PC-3 (cell line): ENCODE data around the gene ZNF365. TPM values are rescaled to one million over a fixed set of nuclear protein-coding genes. Genes with fewer than 3 reads are reported as not detected.

Source experiments
- ATAC-seq: fragments of 200-7000 bp; cut with Tn5 transposase; 2 replicates; pipeline ENCODE4 v1.9.1; 2020; ENCODE audit warnings: mild to moderate bottlenecking, moderate library complexity
- BruUV-seq: library from RNA; stranded (reverse); fragments of 400-500 nt; replicated peaks from 2 replicates; lab custom pipeline; 2021; lab: Mats Ljungman, UMichigan
- CTCF ChIA-PET: fragments of 300-600 bp; sonication (Branson Sonifier 250); formaldehyde crosslinking; loops from one replicate; lab custom pipeline; 2022; ENCODE audit warnings: antibody characterized with exemption; lab: Charles Lee
- POLR2A ChIA-PET: fragments of 300-600 bp; sonication (Branson Sonifier 250); formaldehyde crosslinking; loops from one replicate; lab custom pipeline; 2022; ENCODE audit warnings: antibody characterized with exemption; ENCODE audit not compliant: unreplicated experiment; lab: Charles Lee
- DNase-seq: peaks from one replicate; pipeline ENCODE4 v3.0.0-alpha.2; 2015
- H2AFZ ChIP-seq: fragments of 300-600 bp; sonication (generic); 2 replicates; pipeline ENCODE4 v1.6.0; 2016; ENCODE audit warnings: antibody characterized with exemption, low read length
- H3F3A ChIP-seq: fragments of 300-600 bp; sonication (generic); one replicate; pipeline ENCODE4 v1.6.0; 2017; ENCODE audit warnings: antibody characterized with exemption, low read length, control low read depth, mild to moderate bottlenecking; ENCODE audit not compliant: unreplicated experiment
- H3K27ac ChIP-seq: fragments of 300-600 bp; sonication (generic); 2 replicates; pipeline ENCODE4 v1.5.1; 2016; ENCODE audit warnings: mild to moderate bottlenecking, low read length
- H3K27me3 ChIP-seq: fragments of 300-600 bp; sonication (generic); 2 replicates; pipeline ENCODE4 v1.6.1; 2016; ENCODE audit warnings: low read length, mixed read lengths
- H3K36me3 ChIP-seq: fragments of 300-600 bp; sonication (generic); 2 replicates; pipeline ENCODE4 v1.6.1; 2016; ENCODE audit warnings: low read depth, mixed run types, low read length, mixed read lengths
- H3K4me1 ChIP-seq: fragments of 300-600 bp; sonication (generic); 2 replicates; pipeline ENCODE4 v1.5.1; 2016; ENCODE audit warnings: low read length; ENCODE audit not compliant: insufficient read depth
- H3K4me2 ChIP-seq: fragments of 300-600 bp; sonication (generic); 2 replicates; pipeline ENCODE4 v1.6.0; 2016; ENCODE audit warnings: low read length
- H3K4me3 ChIP-seq: fragments of 300-600 bp; sonication (generic); 2 replicates; pipeline ENCODE4 v1.5.1; 2016; ENCODE audit warnings: mild to moderate bottlenecking, low read length, mixed read lengths
- H3K79me2 ChIP-seq: fragments of 300-600 bp; sonication (generic); 2 replicates; pipeline ENCODE4 v1.6.1; 2017; ENCODE audit warnings: low read length, mixed read lengths
- H3K9ac ChIP-seq: fragments of 300-600 bp; sonication (generic); 2 replicates; pipeline ENCODE4 v1.6.0; 2016; ENCODE audit warnings: mild to moderate bottlenecking, low read length
- H3K9me2 ChIP-seq: fragments of 300-600 bp; sonication (generic); replicated peaks from 2 replicates; pipeline ENCODE4 v1.6.1; 2016; ENCODE audit warnings: mixed run types, low read length, mixed read lengths
- H3K9me3 ChIP-seq: fragments of 300-600 bp; sonication (generic); 2 replicates; pipeline ENCODE4 v1.6.1; 2016; ENCODE audit warnings: low read length, mixed read lengths
- H4K20me1 ChIP-seq: fragments of 300-600 bp; sonication (generic); 2 replicates; pipeline ENCODE4 v1.6.1; 2016; ENCODE audit warnings: low read length, mixed read lengths
- EZH2 ChIP-seq: fragments of 300-600 bp; sonication (generic); IDR thresholded peaks from one replicate; pipeline ENCODE4 v1.6.1; 2017; ENCODE audit warnings: antibody characterized with exemption, mild to moderate bottlenecking, low read length; ENCODE audit not compliant: unreplicated experiment
- EZH2phosphoT487 ChIP-seq: fragments of 300-600 bp; sonication (generic); IDR thresholded peaks from 2 replicates; pipeline ENCODE4 v1.6.1; 2018; ENCODE audit warnings: mild to moderate bottlenecking, antibody characterized with exemption, low read length, borderline replicate concordance
- intact Hi-C: fragments of 100-400 bp; cut with micrococcal nuclease; formaldehyde crosslinking; loops from 2 replicates; pipeline ENCODE4 v1.9.0; 2023
- total RNA-seq: library from RNA; depleted of rRNA; stranded (reverse); fragments of >200 nt; gene quantifications from 2 replicates; pipeline ENCODE4 v1.2.3, GENCODE V29; 2014
- TF ChIP-seq, protein P1 (sequence below): fragments of 300-600 bp; sonication (generic); conservative IDR thresholded peaks from 2 replicates; pipeline ENCODE4 v1.5.1; 2017; ENCODE audit warnings: antibody characterized with exemption, low read depth, mild to moderate bottlenecking, low read length

ZNF365 gene
- total RNA-seq, 1 experiment from 2014 or later = 20.2 TPM

GRCh38 chr10:62394556-62395018 lies 20.4 kb downstream of the ZNF365 start:
- H3K79me2 ChIP-seq = no peaks in the 10 kb centered on the region
- TF ChIP-seq EZH2 = no peak
- TF ChIP-seq, protein P1, sequence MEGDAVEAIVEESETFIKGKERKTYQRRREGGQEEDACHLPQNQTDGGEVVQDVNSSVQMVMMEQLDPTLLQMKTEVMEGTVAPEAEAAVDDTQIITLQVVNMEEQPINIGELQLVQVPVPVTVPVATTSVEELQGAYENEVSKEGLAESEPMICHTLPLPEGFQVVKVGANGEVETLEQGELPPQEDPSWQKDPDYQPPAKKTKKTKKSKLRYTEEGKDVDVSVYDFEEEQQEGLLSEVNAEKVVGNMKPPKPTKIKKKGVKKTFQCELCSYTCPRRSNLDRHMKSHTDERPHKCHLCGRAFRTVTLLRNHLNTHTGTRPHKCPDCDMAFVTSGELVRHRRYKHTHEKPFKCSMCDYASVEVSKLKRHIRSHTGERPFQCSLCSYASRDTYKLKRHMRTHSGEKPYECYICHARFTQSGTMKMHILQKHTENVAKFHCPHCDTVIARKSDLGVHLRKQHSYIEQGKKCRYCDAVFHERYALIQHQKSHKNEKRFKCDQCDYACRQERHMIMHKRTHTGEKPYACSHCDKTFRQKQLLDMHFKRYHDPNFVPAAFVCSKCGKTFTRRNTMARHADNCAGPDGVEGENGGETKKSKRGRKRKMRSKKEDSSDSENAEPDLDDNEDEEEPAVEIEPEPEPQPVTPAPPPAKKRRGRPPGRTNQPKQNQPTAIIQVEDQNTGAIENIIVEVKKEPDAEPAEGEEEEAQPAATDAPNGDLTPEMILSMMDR = peak; percentile 44; the same call in 1 of the 2 replicates
- no peak overlapping the region for H3K4me2 ChIP-seq
- no peak overlapping the region for H2AFZ ChIP-seq
- ChIA-PET CTCF (no interaction called here), POLR2A (no interaction called here)
- H3K4me1 ChIP-seq = no peaks in the 10 kb centered on the region
- no peak overlapping the region for H3K9ac ChIP-seq
- ATAC-seq = peak; percentile 74
- BruUV-seq = no TSS peak
- 0 out of 2 replicates have a peak, but pooled peaks cover 6% of the 10 kb centered on the region for H3K9me3 ChIP-seq
- intact Hi-C loops = loop anchor here (1.0 kb wide), 1 partner anchor 129 kb away; no protein-coding TSS in a partner anchor
- no peaks in the 10 kb centered on the region for H4K20me1 ChIP-seq
- H3K27me3 ChIP-seq = no peaks in the 10 kb centered on the region
- no peak overlapping the region for H3K4me3 ChIP-seq
- H3K36me3 ChIP-seq = peaks cover 15% of the 10 kb centered on the region
- H3K27ac ChIP-seq = no peak overlapping the region
- DNase-seq = peak; percentile 52
- H3F3A ChIP-seq = no peaks in the 10 kb centered on the region
- H3K9me2 ChIP-seq = no peaks in the 10 kb centered on the region

DNA sequence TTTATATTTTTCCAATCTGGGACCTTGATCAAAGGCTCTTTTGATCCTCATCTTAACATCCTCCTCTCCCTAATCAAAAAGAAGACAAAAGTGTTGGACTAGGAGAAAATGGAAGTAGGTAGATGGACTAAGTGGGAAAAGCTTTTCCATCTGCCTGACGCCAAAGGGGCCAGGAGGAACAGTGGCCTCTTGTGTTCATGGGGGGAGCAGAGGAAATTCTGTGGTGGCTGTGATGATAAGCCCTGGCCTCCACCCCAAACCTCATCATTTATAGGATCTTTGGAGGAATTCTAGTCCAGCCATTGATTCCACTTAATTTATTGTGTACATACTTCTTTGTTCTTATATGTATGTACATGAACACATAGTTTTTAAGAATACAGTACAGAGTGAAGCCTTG lies 21.7 kb downstream of the ZNF365 start:
- Histone ChIP-seq H3K4me3 (no peak overlapping the region), H3K9me2 (no peaks in the 10 kb centered on the region), H3K4me1 (no peaks in the 10 kb centered on the region), H3K9me3 (no peaks in the 10 kb centered on the region), H2AFZ (no peak overlapping the region), H3K9ac (no peak overlapping the region), H3K79me2 (no peaks in the 10 kb centered on the region), H3K4me2 (no peak overlapping the region), H3K36me3 (peaks cover 8% of the 10 kb centered on the region; the same call in 1 of the 2 replicates), H3F3A (no peaks in the 10 kb centered on the region), H3K27me3 (no peaks in the 10 kb centered on the region), H3K27ac (no peak overlapping the region), H4K20me1 (no peaks in the 10 kb centered on the region)
- POLR2A ChIA-PET = no interaction called here
- no peak for DNase-seq
- ATAC-seq = no peak
- CTCF ChIA-PET = no interaction called here
- TF ChIP-seq EZH2phosphoT487 = no peak
- TF ChIP-seq, protein P1 = peak; percentile 28; the same call in 1 of the 2 replicates
- intact Hi-C loops = no loop called here
- BruUV-seq = no TSS peak

GRCh38 chr10:62396864-62397263 lies 22.7 kb downstream of the ZNF365 start:
- CTCF ChIA-PET = no interaction called here
- Histone ChIP-seq H3K27ac (no peak overlapping the region), H3K4me3 (no peak overlapping the region), H3K9me2 (no peaks in the 10 kb centered on the region), H2AFZ (no peak overlapping the region), H3F3A (no peaks in the 10 kb centered on the region), H4K20me1 (no peaks in the 10 kb centered on the region), H3K9me3 (no peaks in the 10 kb centered on the region), H3K4me2 (no peak overlapping the region), H3K79me2 (no peaks in the 10 kb centered on the region), H3K27me3 (no peaks in the 10 kb centered on the region), H3K4me1 (no peaks in the 10 kb centered on the region), H3K36me3 (0 out of 2 replicates have a peak, but pooled peaks cover 5% of the 10 kb centered on the region), H3K9ac (no peak overlapping the region)
- no peak for TF ChIP-seq EZH2phosphoT487
- TF ChIP-seq, protein P1 = no peak
- TF ChIP-seq EZH2 = no peak
- no peak for ATAC-seq
- no peak for DNase-seq
- intact Hi-C loops = no loop called here
- BruUV-seq = no TSS peak
- POLR2A ChIA-PET = no interaction called here
